HPDE6-E6E7 (cell line): ENCODE data around the gene EFNA3.

ENCODE experiments used
- DNase-seq: peaks from one replicate; pipeline ENCODE4 v3.0.0; 2011; ENCODE audit warnings: missing footprints; ENCODE audit errors: extremely low spot score

The EFNA3 gene, protein sequence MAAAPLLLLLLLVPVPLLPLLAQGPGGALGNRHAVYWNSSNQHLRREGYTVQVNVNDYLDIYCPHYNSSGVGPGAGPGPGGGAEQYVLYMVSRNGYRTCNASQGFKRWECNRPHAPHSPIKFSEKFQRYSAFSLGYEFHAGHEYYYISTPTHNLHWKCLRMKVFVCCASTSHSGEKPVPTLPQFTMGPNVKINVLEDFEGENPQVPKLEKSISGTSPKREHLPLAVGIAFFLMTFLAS

GRCh38 chr1:155078469-155079209 is at the start of gene EFNA3:
EFNA3 (plus strand) TSS chr1:155078837; CDS start chr1:155078942, 105 bp downstream.
- DNase-seq, result peak; percentile 72

DNA sequence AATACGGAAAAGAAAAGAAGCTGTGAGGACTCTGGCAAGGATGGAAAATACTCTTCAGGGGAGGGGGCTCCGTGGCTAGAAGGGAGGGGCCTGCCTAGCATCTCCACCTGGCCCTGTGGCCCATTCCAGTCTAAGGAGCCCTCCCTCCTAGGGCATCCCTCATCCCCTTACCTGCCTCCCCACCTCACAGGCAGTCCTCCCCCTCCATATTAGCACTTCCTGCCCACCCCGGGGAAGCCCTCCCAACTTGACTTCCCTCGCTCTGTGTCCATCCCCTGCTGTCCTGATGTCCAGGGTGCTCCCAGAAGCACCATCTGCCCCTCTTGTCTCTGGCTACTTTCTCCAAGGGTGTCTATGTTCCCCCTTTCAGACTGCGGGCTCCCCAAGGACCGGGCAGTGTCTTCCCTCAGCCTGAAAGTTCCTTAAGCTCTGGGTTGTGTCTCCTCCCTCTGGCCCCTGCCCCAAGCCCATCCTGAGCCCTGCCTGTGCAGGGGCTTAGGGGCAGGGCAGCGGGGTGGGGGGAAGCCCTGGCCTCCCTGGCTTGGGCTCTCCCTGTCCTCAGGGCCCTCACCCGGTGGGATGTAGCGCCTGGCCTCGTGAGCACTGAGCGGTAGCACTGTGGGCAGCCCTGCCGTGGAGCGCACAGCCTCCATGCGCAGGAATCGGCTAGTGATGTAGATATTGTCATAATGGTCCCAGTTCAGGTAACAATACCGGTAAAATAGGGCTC is 49.0 kb upstream of the EFNA3 start:
- no peak for DNase-seq

DNA sequence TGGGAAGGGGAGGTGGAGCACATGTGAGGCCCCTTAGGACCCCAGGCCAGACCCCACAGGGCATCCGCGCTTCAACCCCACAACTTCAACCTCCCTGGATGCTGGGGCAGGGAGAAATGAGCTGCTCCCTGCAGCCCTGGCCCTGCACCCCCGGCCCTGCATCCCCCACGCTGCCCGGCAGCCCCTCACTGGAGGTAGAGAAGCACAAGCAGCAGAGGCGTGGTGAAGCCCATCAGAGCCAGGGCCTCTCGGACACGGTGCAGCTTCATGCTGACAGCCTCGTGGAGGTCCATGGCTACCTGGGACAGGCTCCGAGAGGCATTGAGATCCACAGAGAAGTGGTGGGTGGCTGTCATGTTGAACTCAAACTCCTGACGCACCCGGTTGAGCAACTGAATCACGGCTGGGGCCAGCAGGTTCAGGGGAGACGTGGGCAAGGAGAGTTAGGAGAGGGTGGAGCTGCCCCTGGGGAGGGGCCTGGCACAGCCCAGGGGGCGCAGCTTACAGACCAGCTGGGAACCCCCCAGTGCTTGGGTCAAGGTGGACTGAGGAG is 48.3 kb upstream of the EFNA3 start:
- DNase-seq, result no peak

DNA sequence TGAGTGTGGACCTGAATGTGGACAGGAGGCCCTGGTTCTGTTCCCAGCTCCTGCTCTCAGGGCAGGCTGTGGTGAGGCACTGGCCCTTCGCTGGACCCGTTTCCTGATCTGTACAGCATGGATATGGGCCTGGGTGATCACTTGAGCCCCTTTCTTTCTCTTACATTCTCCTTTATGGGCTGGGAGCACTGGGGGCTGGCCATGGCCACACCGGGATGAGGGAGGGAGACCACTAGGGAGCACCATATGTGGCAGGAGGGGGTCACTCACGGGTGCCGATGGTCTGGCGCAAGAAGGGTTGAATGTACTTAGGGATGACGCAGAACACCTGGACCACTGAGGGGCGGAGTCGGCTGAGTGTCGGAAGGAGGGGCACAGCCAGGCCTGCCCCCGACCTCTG is 47.7 kb upstream of the EFNA3 start:
- no peak for DNase-seq

GRCh38 chr1:155032886-155033285 is 45.8 kb upstream of the EFNA3 start:
- no peak for DNase-seq

DNA sequence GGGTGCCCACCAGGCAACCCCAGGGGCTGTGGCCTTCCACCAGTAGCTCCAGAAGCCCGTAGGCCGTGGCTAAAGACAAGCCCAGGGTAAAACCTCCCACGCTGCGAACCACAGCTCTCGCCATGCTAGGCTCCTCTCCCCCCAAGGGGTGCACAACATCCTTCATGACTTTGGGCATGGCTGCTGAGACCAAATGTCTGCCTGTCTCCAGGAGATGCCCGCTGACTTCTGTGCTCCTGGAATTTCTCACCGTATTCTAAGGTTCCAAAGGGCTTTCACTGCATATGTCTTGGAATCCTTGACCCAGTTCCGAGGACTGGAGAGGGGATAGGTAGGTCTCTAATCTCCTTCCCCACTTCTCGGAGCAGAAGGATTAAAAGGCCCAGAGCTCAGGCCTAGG is 45.1 kb upstream of the EFNA3 start, which contains the start of the genes DCST1 and DCST2:
DCST1 (plus strand) TSS at position 301 of the 400 bp plus-strand sequence. CDS start 213 bp downstream, outside the sequence.
DCST2 (minus strand) TSS at position 258 of the 400 bp plus-strand sequence; CDS start at position 178, 80 bp downstream.
- DNase-seq, result no peak

DNA sequence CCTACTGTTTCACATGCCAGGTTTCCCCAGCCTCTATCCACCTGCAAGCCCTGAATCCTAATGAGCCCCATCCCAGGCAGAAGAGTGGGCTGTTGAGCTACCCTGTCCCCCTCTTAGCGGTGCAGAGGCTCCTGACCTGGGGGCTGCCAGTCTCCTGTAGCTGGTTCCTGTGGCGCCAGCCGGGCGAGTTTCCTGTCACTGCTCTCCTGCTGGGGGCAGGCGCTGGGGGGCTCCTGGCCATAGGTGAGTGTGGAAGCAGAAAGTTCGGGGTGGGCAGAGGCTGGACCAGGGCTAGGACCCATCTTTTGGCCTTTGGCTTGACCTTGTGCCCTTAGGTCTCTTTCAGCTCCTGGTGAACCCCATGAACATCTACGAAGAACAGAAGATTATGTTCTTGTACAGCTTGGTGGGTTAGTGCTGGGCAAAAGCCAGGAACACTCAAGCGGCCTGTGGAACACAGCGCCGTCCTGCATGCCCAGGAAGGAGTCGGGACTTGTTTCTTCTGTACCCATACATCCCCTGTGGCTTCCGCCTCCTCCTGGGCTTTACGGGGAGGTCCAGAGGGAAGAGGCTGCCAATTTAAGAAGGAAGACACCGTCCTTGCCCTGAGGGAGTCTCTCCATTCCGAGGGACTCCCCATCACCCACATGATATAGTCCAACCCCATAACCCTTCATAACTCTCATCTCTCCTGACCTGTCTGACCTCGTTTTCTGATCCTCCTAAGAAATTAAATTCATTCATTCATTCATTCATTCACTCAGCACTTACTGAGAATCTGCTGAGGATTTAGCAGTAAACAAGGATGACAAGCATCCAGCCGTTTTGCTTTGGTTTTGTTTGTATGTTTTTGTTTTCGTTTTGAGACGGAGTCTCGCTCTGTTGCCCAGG is 44.1 kb upstream of the EFNA3 start:
- no peak for DNase-seq

- no peak for DNase-seq
Observed at GRCh38 chr1:155035936-155036335, 42.7 kb upstream of the EFNA3 start.

- DNase-seq, result no peak
Observed at GRCh38 chr1:155037043-155037442, 41.6 kb upstream of the EFNA3 start.

- DNase-seq, result no peak
Observed at GRCh38 chr1:155037851-155038441, 40.7 kb upstream of the EFNA3 start.

DNA sequence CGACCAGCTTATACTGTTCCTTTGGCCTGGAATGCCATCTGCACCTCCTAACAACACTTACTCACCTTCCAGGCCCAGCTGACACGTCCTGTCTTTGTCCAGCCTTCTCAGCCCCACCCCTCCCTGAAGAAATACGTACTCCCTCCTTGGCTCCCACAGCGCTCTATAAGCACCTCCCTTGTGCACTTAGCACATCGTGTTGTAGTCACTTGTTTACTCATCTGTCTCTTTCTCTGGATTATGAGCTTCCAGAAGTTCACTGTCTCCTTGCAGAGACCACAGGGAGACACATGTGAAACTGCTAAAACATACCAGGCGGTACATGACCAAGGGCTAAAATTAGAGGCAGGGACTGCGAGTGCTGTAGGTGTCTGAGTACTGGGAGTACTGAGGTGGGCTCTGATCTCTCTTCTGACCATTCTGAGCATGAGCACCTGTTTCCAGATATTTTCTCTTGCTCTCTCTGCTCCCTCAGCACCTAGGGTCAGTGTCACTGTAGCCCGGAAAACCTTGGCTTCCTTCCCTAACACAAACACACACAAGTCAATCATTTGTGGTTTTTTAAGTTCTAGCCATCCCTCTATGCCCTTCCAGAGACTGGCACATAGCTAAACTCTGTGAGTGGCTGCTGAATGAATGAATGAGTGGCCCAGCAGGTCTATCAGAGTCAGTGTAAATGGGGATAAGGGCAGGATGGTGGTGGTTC is 39.9 kb upstream of the EFNA3 start:
- peak; percentile 82 for DNase-seq

- DNase-seq, result no peak
Observed at GRCh38 chr1:155039308-155039669, 39.3 kb upstream of the EFNA3 start.

DNA sequence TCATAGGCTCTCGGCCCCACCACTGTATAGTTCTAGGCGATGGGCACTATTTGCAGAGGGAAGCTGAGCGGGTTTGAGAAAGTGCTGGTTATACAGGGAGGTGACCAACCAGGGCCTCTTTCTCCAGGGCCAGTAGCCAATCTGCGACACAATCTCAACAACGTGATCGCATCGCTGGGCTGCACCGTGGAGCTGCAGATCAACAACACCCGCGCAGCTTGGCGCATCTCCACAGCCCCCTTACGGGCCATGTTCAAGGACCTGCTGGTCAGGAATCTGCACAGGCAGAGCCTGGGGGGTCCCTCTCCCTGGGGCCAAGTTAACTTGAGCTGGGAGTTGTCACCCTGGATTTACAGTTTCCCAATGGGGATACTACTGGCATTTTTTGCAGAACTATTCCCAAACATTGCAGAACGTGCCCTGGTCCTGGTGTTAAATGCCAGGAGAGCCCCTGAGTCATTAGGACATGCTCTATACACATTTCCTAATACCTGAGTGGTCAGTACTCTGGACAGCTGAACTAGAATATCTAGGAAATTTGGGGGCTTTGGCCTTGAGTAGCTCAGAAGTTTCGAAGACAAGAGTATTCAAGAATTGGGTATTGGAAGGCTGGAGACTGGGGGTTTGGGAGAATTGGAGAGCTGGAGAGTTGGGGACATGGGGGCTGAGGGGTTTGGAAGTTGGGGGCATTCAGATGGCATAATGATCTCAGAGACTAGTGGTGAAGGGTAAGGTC is 38.1 kb upstream of the EFNA3 start:
- DNase-seq, result no peak

- no peak for DNase-seq
Observed at GRCh38 chr1:155042789-155043188, 35.8 kb upstream of the EFNA3 start.

GRCh38 chr1:155043301-155043702 is 35.3 kb upstream of the EFNA3 start:
- DNase-seq, result no peak

- no peak for DNase-seq
Observed at GRCh38 chr1:155043793-155044192, 34.8 kb upstream of the EFNA3 start.

DNA sequence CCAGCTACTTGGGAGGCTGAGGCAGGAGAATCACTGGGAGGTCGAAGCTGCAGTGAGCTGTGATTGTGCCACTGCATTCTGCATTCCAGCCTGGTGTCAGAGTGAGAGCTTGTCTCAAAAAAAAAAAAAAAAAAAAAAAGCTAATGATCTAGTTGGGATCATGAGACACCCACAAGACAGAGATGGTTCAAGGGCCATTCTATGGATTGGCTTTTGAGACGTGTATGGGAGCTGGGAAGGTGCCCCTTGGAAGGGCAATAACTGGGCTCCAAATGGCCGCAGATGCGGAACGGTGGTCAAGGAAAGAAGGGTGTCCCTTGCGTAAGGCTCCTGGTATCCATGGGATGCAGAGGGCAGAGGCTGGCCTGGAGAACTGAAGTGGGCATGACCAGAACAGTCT is 34.3 kb upstream of the EFNA3 start:
- no peak for DNase-seq

DNA sequence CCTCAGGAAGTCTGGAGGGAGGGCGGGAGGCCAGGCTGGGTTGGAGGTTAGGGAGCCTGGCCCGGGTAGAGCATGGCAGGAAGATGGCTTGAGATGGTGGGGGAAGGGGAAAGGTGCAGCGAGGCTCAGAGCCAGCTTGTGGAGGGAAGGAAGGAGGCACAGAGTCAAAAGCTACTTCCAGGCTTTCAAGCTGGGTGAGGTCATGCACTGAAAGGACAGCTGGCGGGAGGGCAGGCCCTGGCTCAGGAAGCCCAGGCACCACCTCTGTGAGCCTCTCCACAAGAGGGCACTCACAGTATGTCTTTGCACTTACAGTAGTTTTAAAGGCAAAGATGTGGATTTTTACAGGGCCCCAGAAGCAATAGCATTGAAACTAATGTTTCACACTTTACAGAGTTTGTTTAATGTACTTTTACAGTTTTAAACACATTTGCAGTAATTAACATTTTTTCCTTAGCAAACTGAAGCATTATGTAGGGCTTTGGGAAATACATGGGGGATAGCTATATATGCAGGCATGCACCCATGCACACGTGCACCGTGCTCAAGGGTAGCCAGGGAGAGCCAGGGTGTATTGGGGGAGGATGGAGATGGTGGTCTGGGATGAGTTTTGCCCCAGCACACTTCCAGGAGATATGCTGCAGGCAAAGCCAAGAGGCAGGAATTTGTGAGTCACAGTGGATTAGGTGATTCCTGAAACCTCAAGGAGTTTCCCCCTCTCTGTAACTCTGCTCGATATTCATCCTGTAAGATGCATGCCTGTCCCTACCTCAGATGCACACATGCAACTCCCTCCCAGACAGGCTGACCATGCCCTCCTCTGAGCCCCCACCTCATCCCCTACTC is 33.6 kb upstream of the EFNA3 start:
- peak; percentile 70 for DNase-seq
